ENCODE results near the gene TAS2R41. TPM values are rescaled to one million over a fixed set of nuclear protein-coding genes. Genes with fewer than 3 reads are reported as not detected.

The TAS2R41 gene
- polyA plus RNA-seq, 3 donors = 0.19 TPM; not detected in 2

GRCh38 chr7:143518521-143518920, 40.8 kb downstream of the TAS2R41 start:
- Mint-ChIP-seq H3K4me3 (no peak overlapping the region), H3K27ac (no peak overlapping the region)

GRCh38 chr7:143518941-143519340, 41.3 kb downstream of the TAS2R41 start:
- H3K27ac ChIP-seq (ENCODE audit: low read depth in 1 of 2, low read length in 2 of 2) = no peak overlapping the region
- no peaks in the 10 kb centered on the region for H3K79me2 ChIP-seq (ENCODE audit: insufficient read depth, low read length)
- peaks cover 0 to 24% of the 10 kb centered on the region in 2 donors for H3K36me3 ChIP-seq (replicated peaks in 1 of 2; ENCODE audit: control insufficient read depth in 1 of 2, insufficient read depth in 2 of 2, low read length in 2 of 2)
- intact Hi-C loops (cut with micrococcal nuclease) = no loop called here
- Mint-ChIP-seq H3K4me1 (no peaks in the 10 kb centered on the region), H3K27ac (no peak overlapping the region), H3K36me3 (peaks cover 22 to 25% of the 10 kb centered on the region in 2 donors), H3K4me3 (no peak overlapping the region), H3K9me3 (peaks cover 0 to 2% (median 0%) of the 10 kb centered on the region in 7 donors), H3K27me3 (ENCODE audit: low read depth in 3 of 3) (no peaks in the 10 kb centered on the region)
- no peak overlapping the region for H2AFZ ChIP-seq (ENCODE audit: insufficient read depth, low read depth, low read length, poor library complexity, severe bottlenecking)
- no peaks in the 10 kb centered on the region for H3K4me1 ChIP-seq (ENCODE audit: control insufficient read depth in 1 of 2, insufficient read depth in 2 of 2, low read length in 2 of 2)
- no peaks in the 10 kb centered on the region for H3K27me3 ChIP-seq (ENCODE audit: control insufficient read depth in 2 of 2, insufficient read depth in 2 of 2, low read length in 2 of 2)
- WGBS (ENCODE audit: insufficient coverage) = 98% methylated on average over 8 of the region's 11 CpGs
- no peak for DNase-seq
- H3K4me3 ChIP-seq (replicated peaks in 1 of 3; ENCODE audit: low read depth in 2 of 3, low read length in 3 of 3) = no peak overlapping the region
- no peaks in the 10 kb centered on the region for H3K9me3 ChIP-seq (replicated peaks in 1 of 2; ENCODE audit: control insufficient read depth in 1 of 2, insufficient read depth in 1 of 2, low read length in 2 of 2)
- H3K4me2 ChIP-seq (replicated peaks; ENCODE audit: extremely low read depth, low read length, poor library complexity, severe bottlenecking) = no peak overlapping the region
- H4K20me1 ChIP-seq (ENCODE audit: insufficient read depth, low read length) = no peaks in the 10 kb centered on the region
- H3K9ac ChIP-seq (ENCODE audit: insufficient read depth, low read length, poor library complexity, severe bottlenecking) = no peak overlapping the region
- no peak for TF ChIP-seq CTCF (IDR thresholded peaks at IDR 0.05)

More at GRCh38 chr7:143518521-143518920, 40.8 kb downstream of the TAS2R41 start:
- Histone ChIP-seq H3K4me1 (ENCODE audit: control insufficient read depth in 1 of 2, insufficient read depth in 2 of 2, low read length in 2 of 2) (no peaks in the 10 kb centered on the region), H3K36me3 (replicated peaks in 1 of 2; ENCODE audit: control insufficient read depth in 1 of 2, insufficient read depth in 2 of 2, low read length in 2 of 2) (peaks cover 0 to 24% of the 10 kb centered on the region in 2 donors), H3K79me2 (ENCODE audit: insufficient read depth, low read length) (no peaks in the 10 kb centered on the region), H3K27ac (ENCODE audit: low read depth in 1 of 2, low read length in 2 of 2) (no peak overlapping the region), H3K27me3 (ENCODE audit: control insufficient read depth in 2 of 2, insufficient read depth in 2 of 2, low read length in 2 of 2) (no peaks in the 10 kb centered on the region), H3K4me2 (replicated peaks; ENCODE audit: extremely low read depth, low read length, poor library complexity, severe bottlenecking) (no peak overlapping the region), H3K9ac (ENCODE audit: insufficient read depth, low read length, poor library complexity, severe bottlenecking) (no peak overlapping the region), H3K9me3 (replicated peaks in 1 of 2; ENCODE audit: control insufficient read depth in 1 of 2, insufficient read depth in 1 of 2, low read length in 2 of 2) (no peaks in the 10 kb centered on the region), H2AFZ (ENCODE audit: insufficient read depth, low read depth, low read length, poor library complexity, severe bottlenecking) (no peak overlapping the region), H4K20me1 (ENCODE audit: insufficient read depth, low read length) (no peaks in the 10 kb centered on the region), H3K4me3 (replicated peaks in 1 of 3; ENCODE audit: low read depth in 2 of 3, low read length in 3 of 3) (no peak overlapping the region)
- TF ChIP-seq CTCF (IDR thresholded peaks at IDR 0.05) = no peak
- DNase-seq = no peak
- Mint-ChIP-seq H3K27me3 (ENCODE audit: low read depth in 3 of 3) (no peaks in the 10 kb centered on the region), H3K36me3 (peaks cover 25% of the 10 kb centered on the region in 2 donors), H3K9me3 (peaks cover 0 to 2% (median 0%) of the 10 kb centered on the region in 7 donors), H3K4me1 (no peaks in the 10 kb centered on the region)
- WGBS (ENCODE audit: insufficient coverage) = 70% methylated on average over 4 of the region's 4 CpGs
- intact Hi-C loops (cut with micrococcal nuclease) = no loop called here
